Measurements from ENCODE around the gene EXOC4.

Gene EXOC4

DNA sequence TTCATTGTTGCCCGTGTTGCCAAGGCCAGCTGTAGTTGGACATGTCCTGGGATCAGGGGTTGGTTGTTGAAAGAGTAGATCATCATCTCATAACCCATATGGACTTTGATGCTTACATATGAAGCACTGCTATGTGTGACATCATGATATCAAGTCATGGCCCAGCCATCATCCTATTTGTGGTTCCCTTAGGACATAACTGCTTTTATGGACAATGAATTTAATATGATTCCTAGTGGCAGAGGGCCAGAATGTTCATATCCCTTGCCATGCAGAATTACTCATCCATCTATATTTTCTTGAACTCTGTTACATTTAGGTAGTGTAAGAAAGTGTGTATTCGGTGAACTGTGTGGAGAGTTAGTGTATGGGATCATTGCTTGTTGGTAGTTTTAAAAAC lies 530.4 kb downstream of the EXOC4 start:
- DNase-seq, result no peak

DNA sequence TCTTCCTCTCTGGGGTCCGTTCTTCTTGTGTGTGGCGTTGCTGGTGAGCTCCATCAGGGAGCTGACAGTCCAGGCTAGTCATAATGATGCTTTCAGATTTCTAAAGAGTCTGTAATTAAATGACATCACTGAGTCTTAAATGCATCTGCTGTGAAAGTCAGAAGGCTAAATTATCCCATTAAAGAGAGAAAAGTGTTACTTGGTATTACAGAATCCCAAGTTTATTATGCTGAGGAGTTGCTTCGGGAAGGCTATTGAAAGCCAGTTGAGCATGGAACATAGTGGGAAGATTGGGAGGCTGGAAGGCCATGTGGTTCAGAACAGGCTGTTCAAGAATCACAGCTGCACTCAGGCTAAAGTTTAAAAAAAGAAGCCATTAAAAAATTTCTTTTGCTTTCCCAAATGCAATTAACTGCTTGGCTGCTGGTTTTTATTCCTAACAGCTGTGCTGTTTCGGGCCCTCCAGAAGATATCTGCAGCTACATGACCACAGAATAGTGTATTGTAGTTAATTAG lies 531.7 kb downstream of the EXOC4 start:
- DNase-seq, result peak in 5 of 58 donors; percentile 1 to 42 (median 3)

DNA sequence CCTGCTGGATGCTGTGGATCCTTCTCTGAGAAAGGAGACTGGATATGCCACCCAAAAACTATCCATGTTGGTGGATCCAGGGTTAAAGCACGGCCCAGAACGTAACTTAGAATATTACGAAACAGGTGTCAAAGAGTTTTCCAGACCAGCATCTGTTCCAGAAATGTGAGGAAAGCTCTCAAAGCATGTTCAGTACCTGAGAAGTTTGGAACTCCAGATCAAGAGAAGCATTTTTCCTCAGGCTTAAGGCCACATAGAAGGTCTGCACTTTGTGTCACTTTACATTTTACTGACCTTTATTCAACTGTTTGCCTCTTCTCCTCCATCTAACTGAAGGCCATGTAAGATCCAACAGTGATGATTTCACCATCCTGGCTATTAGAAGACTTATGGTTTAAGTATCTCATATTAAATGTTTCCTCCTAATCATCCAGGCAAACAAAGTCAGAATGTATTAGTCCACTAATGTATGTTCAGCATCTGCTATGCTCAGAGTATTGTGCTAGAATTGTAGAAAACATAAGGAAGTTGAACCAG lies 533.6 kb downstream of the EXOC4 start:
- DNase-seq, result no peak

DNA sequence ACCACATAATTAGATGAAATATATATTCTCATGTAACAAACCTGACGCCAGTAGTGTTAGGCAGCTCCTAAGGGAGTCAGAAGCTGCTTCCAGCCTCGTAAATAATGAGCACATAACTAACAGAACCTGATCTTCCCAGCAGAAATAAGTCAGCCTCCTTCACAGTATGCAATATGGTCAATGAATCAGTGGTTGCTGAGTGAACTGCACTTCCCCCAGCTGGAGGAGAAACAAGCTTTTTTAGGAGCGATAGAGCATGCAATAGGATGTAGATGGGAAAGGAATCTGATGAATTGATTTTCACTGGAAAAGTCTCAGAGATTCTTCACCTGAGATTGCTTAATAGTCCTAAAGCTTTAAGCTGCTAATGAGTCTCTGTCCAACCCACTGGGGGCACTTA lies 537.1 kb downstream of the EXOC4 start:
- DNase-seq, result peak in 3 of 58 donors; percentile 6 to 8 (median 6)

DNA sequence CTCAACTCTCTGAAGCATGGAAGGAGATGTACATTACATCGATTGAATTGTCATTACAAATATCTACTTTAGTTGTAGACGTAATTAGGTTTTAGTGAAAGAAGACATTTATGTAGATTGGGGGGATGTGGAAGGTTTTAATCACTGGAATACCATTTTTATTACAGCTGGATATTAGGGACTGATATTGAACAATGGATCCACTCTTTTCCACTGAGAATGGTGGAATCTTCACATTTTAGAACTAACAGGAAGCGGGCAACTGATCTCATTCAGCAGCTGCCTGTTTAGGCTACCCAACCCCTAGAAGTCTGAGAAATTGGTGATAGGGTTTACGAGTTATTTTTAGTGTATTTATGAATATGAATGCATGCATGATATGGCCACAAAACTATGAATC lies 538.0 kb downstream of the EXOC4 start:
- DNase-seq, result no peak

DNA sequence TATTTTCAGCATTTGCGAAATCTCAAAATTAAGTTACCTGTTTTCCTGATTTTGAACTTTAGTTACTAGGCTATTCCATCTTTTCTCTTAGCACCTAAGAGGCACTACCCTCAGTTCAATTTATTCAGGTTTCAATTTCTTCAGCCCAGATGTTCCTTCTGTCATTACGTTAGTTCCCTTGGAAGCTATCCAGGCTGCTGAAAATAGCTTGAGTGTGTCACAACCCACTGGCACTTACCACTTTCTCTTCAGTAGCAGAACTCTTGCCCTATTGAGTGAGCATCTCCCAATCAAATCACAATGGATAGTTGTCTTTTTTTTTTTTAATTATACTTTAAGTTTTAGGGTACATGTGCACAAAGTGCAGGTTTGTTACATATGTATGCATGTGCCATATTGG lies 541.6 kb downstream of the EXOC4 start:
- DNase-seq, result no peak

DNA sequence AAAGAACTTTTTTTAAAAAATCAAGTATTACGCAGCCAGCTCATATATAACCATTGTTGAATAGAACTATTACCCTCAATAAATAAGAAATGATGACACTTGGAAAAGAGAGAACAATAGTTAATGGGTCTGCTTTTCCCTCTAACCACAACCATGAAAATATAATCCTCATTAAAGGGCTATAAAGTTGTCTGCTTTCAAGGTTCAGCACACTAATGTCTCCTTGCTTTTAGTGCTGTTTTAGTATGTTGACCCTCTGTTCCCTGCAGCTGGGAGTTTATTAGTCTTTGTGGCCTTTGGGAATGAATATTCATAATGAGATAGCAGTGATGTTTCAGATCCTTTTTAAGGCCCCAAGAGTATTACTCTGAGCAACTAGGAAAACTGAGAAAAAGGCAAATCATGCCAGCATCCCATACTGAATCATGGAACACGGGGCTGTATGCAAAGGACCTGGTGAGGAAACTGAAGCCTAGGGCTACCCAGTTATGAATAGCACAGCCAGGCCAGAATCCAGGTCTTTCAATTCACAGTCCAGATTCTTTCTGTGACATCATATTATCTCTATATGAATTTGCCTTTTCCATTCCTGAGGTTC lies 542.3 kb downstream of the EXOC4 start:
- DNase-seq, result no peak

DNA sequence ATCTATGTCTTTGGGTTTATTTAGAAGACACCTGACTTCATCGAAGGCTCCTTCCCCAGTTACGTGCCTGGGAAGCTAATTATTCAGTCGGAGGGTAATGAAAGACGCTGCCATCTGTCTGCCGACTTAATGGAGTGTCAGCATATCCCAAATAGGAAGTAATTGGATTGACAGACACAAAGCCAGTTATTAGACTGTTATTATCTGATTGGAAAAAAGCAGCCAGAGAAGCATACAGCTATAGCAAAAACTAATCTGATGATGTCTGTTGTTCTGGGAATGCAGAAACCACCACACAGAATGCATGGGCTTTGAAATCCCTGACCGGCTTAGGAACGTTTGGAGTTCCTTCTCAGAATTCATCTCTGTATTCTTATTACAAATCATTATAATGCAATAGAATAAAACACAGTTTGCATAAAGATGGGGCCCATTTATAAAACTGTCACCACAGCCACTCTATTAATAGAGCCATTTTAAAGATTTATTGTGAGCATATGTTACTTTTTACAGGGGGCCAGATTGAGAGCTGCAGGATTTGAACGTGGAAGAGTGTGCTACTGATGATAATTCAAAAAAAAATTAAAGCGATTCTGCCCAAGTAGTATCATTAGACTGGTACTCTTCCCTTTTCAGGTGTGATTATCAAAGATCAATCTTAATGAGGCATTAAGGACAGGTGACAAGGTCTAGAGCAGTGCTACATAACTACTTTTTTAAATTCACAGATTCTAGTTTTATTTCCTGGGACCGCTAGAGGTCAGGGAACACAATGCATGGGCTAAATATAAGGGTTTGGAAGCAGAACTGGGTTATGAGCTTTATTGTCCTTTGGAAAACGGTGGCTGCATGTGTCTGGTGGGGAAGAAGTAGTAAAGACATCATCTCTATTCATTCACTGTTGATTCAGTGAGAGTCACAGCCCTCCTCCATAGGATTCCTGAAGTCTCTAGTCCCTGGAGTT lies 544.2 kb downstream of the EXOC4 start:
- no peak for DNase-seq

DNA sequence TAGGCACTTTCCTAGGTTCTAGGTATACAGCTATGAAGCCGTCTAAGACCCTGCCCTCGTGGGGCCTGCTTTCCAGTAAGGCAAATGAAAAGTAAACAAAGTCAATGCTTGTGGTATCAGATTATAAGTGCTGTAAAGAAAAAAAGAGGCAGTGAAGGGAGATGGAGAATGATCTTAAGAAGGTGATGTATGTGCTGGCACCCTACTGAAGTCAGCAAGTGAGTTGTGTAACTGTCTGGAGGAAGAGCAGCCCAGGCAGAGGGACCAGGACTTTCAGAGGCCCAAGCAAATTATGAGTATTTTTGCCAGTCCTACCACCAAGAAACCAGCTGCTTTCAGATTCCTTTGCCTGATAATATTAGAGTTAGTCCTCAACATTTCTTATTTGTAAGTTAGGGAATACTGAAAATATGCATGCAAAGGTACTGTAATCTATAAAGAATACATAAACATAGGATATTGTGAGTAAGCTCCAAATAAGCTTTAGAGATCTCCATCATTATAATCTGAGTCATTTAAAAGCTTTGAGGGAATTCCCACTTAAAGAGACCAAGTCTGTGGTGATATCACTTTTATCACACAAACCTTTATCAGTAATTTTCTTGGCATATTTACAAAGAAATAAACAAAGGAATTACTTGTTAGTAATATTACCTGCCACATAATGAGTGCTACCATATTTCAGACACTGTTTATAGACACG lies 545.1 kb downstream of the EXOC4 start:
- DNase-seq, result no peak

DNA sequence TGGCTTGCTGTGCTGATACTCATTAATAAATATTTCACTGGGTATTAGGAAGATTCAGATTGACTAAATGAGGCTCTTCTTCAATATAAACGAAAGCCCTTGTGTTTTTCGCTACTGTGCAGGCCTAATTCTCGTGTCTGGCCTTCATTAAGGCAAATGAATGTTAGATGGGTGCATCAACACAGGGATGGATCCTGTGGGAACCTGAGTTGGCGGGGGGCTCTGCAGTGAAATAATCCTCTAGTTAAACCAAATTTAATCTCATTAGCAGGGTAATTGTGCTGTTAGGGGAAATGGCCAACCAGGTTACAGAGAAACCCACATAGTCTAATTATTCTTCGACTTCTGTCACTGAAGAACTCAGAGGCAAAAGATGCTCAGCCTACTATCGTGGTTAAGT lies 548.5 kb downstream of the EXOC4 start:
- no peak for DNase-seq

DNA sequence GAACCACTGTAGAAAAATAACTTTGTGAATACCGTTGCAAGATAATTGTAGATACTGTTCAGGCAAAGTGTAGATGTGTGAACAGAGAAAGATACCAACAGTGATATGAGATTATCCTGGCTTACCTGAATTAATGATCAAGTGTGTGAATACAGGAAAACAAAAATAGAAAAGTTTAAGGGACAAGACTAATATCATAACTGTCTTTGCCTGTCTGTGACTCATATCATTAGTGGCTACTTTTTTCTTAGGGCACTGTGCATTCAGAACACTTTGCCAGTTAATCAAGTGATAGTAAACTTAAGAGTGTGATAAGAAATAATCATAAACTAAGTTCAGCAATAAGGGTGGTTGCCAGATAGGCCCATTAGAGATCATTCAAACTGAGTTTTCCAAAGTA lies 551.2 kb downstream of the EXOC4 start:
- no peak for DNase-seq

DNA sequence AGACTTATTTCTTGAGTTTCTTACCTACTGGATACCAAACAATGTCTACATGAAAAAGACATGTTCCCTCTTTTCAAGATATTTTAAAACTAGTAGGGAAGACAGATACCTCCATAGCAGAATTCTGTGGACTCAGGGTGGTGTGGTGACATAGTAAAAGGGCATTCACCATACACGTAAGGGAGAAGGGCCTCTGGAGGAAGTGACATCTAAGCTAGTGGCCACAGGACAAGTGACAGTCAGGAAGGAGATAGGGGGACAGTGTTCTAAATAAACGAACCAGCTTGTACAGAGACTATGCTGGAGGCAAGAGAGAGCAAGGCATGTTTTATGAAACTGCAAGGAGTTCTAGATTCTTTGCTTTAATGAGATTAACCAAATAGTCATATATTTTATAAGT lies 552.5 kb downstream of the EXOC4 start:
- no peak for DNase-seq

DNA sequence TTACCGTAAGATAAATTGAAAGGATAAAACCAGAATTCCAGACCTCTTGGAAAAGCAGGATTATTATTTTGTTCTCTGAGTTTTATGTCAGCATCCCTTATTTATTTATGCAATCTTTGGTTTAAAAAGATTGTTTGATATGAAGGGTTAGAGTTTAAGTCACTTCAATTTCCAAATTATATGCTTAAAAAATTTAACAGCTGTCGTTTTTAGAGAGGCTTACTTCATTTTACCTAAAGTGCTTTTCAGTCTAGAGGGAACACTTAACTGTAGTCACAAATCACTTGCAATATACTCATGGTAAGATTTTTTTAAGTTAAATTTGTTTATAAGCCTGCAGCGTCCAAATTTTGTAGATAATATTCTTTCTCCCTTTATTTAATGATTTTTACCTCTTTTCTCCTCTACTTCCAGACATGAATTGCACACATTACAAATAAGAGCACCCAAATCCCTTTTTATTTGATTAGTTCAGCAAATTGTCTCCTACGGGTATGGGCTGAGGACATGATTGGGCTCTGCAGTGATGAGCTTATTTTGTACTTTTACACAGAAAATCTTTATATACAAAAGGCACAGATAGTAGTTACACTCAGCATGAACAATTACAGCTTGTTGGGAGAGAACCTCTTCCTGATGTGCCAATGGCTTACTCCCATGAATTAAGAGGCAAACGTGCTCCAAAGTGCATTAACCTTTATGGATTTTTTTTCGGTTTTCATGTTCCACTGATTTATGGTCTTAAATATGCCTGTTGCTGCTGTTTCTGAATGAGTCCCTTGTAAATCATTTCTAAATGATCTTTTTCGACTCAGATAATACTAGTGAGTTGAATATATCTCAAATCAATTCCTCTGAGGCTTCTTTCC lies 555.0 kb downstream of the EXOC4 start:
- no peak for DNase-seq

DNA sequence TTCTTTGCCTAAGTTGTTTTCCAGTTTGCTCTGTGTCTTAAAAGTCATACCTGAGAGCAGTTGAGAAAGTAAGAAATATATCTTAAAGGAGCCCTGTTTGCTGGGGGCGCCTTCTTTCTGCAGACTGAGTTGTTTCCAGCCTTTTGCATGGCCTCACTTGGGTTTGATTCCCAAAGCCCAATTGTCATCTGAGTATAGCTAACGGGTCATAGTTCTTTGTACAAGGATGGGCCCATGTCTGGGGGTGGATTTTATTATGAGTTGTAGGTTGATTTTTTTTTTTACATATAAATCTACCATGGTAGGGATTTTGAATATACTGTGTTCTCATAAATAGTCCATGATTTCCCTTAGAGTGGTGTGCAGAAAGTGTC lies 555.6 kb downstream of the EXOC4 start:
- DNase-seq, result no peak

DNA sequence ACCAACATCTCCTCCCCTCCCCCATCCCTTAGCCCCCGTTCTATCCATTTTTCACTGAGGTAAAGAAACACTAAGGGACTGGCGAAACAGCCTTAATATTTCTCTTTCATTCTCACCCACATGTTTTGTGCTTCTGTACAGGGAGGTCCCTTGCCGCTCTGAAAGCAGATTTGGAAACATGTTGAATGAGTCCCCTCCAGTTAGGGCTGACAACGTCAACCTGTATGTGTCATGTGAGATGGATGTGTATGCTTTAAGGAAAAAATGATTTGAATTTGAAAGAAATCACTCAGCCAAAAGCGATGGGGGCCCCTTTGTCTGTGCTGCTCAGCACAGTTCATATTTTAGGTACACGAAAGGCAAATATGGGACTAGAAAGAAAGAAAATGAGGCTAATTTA lies 560.0 kb downstream of the EXOC4 start:
- DNase-seq, result no peak

DNA sequence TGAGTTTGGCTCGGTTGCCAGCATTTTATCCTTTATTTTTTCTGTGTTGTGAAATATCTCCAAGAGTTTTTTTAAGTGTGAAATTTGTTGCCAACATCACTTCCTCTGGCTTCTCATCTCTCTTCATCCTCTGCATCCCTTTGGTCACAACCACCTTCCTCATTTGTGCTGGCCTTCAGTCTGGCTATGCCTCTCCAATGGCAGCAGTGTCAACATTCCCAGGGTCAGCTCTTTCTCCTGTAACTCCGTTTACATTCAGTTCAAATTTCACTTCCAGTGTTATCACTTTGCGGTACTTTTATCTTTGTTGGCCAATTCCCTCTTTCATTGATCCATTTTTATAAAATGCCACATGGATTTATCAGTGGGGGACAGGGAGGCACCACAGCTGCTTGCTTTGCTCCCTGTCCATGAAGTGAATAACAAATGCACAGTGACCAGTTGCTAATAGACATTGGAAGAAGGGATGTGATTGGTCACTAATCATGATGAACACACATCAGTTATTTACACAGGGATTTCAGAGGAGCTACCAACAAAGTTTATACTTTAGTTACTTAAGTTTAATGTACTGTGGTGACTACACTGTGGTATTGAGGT lies 562.8 kb downstream of the EXOC4 start:
- DNase-seq, result no peak

DNA sequence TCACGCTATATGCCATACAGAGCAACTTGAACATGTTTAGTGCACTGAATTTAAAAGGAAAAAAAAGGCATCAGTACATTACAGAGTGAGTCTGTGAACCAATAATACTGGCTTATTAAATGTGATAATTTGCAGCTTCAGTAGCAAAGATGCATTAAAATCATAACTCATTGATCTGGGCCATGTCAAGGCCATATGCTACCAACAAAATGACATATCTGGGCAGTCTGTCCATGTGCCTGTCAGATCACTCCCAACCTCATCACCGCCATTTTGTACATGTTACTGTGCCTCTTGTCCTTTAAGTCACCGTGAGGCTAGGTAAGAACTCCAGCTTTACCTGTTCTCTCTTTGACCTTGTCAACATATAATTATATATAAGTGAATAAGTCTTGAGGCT lies 566.8 kb downstream of the EXOC4 start:
- no peak for DNase-seq

DNA sequence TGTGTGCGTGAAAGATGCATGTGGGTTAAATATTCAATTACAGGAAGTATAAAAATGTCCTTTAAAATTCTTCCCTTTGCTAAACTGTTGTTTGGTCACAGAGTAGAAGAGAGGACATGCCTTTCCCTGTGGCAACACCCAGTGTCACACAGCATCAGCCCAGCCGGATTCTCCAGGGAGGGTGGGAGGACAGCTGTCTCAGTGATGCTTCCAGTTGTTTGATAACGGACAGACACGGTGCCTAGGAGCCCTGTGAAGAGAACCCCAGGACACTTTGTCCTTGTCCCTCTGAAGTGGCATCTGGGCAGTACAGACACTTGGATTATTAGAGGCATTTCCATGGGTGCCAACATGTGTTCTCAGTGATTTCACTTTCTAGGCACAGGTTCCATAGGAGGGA lies 567.7 kb downstream of the EXOC4 start:
- no peak for DNase-seq

DNA sequence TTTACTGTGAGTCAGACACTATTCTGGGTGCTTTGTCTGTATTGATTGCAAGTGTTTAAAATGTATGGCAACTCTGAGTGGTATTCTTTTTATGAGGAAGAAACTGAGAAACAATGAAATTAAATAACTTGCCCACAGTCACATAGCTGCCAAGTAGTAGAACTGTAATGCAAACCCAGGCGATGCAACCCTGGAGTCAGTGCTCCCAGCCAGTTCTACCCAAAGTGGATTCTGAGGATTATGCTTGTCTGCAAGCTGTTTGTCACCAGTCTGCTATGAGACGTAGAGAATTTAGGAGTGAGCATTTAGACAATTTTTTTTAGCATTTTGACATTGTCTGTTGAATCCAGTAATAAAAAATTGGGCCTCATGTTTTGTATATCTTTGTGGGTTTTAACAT lies 568.3 kb downstream of the EXOC4 start:
- DNase-seq, result no peak

DNA sequence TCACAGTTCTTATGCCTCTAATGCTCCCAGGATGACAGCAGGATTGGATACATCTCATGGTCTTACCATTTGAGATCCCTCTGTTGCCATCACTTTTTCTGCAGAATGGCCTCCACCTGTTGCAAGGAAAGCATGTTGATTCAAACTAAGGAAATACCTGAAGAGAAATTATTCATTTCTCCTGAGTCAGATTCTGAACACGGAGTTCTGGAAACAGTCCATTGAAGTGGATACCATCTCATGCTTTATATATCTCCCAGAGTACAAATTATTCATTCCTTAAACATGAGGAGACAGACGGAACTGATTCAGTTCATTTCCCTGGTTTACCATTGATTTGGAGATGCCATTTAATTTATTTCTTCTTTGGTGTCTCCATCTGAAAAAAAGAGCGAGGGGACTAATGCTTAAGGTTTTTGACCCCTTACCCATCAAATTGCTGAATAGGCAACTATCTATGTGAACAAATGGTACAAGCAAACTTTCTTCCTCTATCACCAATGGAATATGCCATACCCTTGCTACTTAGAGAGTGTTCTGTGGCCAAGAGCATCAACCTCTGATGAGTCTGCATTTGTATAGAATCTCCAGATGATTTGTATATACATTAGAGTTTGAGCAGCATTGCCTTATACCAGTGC lies 569.2 kb downstream of the EXOC4 start:
- DNase-seq, result no peak
